NT2/D1 (cell line): Measurements from ENCODE around the gene SPOCK1.

Experiments used
- SUZ12 ChIP-seq: IDR thresholded peaks from 2 replicates; pipeline ENCODE4 v1.6.1; 2011; ENCODE audit not compliant: insufficient read length, insufficient read depth; ENCODE audit errors: extremely low read depth
- YY1 ChIP-seq: IDR thresholded peaks from 2 replicates; pipeline ENCODE4 v1.6.1; 2011; ENCODE audit not compliant: insufficient read length, insufficient read depth

GRCh38 chr5:137236849-137237507, 262.1 kb downstream of the SPOCK1 start:
- TF ChIP-seq YY1 (no peak), SUZ12 (no peak)
